Smooth muscle cell (in vitro differentiated cells): ENCODE data around the gene MYO1E. TPM values are rescaled to one million over a fixed set of nuclear protein-coding genes. Genes with fewer than 3 reads are reported as not detected.

Experiments
- DNase-seq: peaks from one replicate; lab custom pipeline; 2025; ENCODE audit not compliant: unreplicated experiment; lab: John Stamatoyannopoulos, UW
- H2AFZ ChIP-seq: fragments of 200-600 bp; sonication (generic); 2 replicates; pipeline ENCODE4 v1.6.0; 2016; ENCODE audit warnings: antibody characterized with exemption, low read depth, mild to moderate bottlenecking
- H3F3A ChIP-seq: fragments of 200-600 bp; sonication (generic); 2 replicates; pipeline ENCODE4 v1.6.0; 2017; ENCODE audit warnings: antibody characterized with exemption, low read depth
- H3K27ac ChIP-seq: fragments of 200-600 bp; sonication (generic); 2 replicates; pipeline ENCODE4 v1.5.1; 2016; ENCODE audit warnings: low read depth, mild to moderate bottlenecking
- H3K27me3 ChIP-seq: fragments of 200-600 bp; sonication (generic); 2 replicates; pipeline ENCODE4 v1.6.1; 2016; ENCODE audit warnings: low read depth, mild to moderate bottlenecking
- H3K36me3 ChIP-seq: fragments of 200-600 bp; sonication (generic); 2 replicates; pipeline ENCODE4 v1.5.1; 2016; ENCODE audit warnings: low read depth
- H3K4me1 ChIP-seq: fragments of 200-600 bp; sonication (generic); 2 replicates; pipeline ENCODE4 v1.5.1; 2016; ENCODE audit warnings: low read depth
- H3K4me2 ChIP-seq: fragments of 200-600 bp; sonication (generic); 2 replicates; pipeline ENCODE4 v1.6.0; 2016; ENCODE audit warnings: mild to moderate bottlenecking
- H3K4me3 ChIP-seq: fragments of 200-600 bp; sonication (generic); 2 replicates; pipeline ENCODE4 v1.5.1; 2016; ENCODE audit warnings: mild to moderate bottlenecking
- H3K79me2 ChIP-seq: fragments of 200-600 bp; sonication (generic); 2 replicates; pipeline ENCODE4 v1.6.0; 2016; ENCODE audit warnings: low read depth, mild to moderate bottlenecking
- H3K9ac ChIP-seq: fragments of 200-600 bp; sonication (generic); 2 replicates; pipeline ENCODE4 v1.6.0; 2016; ENCODE audit warnings: low read depth
- H3K9me3 ChIP-seq: fragments of 200-600 bp; sonication (generic); replicated peaks from 2 replicates; pipeline ENCODE4 v1.5.1; 2016; ENCODE audit warnings: low read depth
- H4K20me1 ChIP-seq: fragments of 200-600 bp; sonication (generic); 2 replicates; pipeline ENCODE4 v1.6.0; 2016; ENCODE audit warnings: low read depth
- WGBS: methylation state at CpG from one replicate; pipeline ENCODE4 v1.1.7; 2016; ENCODE audit warnings: low lambda C conversion rate; 5-methylcytosine and 5-hydroxymethylcytosine counted together
- polyA plus RNA-seq: library from polyadenylated mRNA; unstranded; fragments of >200 nt; fragmentation: Nextera tagmentation; extraction: Ambion mirVana; gene quantifications from 2 replicates; pipeline ENCODE4 v1.2.1, GENCODE V29; 2016
- total RNA-seq: library from RNA; depleted of rRNA; stranded (reverse); fragments of >200 nt; gene quantifications from 2 replicates; pipeline ENCODE4 v1.2.3, GENCODE V29; 2014
- TF ChIP-seq, protein P1 (sequence below): fragments of 200-600 bp; sonication (generic); IDR thresholded peaks from 2 replicates; pipeline ENCODE4 v1.5.1; 2017; ENCODE audit warnings: borderline replicate concordance, mild to moderate bottlenecking, antibody characterized with exemption; ENCODE audit not compliant: insufficient read depth, poor library complexity, severe bottlenecking

MYO1E gene
- total and polyA plus RNA-seq, 2 experiments from 2014 or later, result 50.0 to 54.5 TPM

DNA sequence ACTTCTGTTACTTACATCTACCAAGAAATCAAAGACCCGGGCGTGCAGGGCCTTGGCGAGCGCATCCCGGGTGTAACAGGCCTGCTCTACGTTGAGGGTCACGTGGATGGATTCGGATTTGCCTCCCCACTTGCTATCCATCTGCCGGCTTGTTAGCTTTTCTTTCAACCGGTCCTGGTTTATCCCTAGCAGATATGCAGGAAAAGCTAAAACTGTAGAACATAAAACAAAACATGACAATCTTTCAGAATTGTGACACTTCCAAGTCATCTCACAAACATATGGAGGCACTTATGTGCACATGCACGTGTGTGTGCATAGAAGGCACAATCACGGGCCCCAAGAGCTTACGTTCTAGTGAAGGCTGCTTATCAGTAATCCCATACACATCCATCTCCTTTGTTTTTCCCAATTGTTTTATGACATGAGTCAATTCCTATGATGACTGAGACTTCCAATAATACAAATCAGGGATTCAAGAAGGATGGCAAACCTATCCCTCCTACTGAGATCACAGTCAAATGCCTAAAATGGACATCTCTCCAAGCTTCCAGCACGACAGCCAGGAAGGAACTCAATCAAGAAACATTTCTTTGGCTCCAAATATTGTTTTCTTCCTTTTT, 154.7 kb downstream of the MYO1E start:
- Histone ChIP-seq H3F3A (no peaks in the 10 kb centered on the region), H2AFZ (no peak overlapping the region)

DNA sequence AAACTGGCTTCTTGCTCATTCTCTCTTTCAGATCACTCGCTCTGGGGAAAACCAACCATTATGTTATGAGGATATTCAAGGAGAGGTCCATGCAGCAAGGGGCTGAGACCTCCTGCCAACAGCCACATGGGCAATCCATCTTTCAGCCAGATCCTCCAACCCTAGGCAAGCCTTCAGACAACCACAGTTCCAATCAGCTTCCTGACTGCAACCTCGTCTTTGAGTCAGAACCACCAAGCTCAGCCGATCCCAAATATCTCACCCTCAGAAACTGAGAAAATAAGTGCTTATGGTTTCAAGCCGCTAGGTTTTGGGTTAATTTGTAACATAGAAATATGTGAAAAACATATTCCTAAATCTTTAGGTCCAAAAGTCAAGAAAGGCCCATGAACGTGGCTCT, 155.8 kb downstream of the MYO1E start:
- no peaks in the 10 kb centered on the region for H3K79me2 ChIP-seq

More for the DNA sequence above, 154.7 kb downstream of the MYO1E start:
- TF ChIP-seq, protein P1, sequence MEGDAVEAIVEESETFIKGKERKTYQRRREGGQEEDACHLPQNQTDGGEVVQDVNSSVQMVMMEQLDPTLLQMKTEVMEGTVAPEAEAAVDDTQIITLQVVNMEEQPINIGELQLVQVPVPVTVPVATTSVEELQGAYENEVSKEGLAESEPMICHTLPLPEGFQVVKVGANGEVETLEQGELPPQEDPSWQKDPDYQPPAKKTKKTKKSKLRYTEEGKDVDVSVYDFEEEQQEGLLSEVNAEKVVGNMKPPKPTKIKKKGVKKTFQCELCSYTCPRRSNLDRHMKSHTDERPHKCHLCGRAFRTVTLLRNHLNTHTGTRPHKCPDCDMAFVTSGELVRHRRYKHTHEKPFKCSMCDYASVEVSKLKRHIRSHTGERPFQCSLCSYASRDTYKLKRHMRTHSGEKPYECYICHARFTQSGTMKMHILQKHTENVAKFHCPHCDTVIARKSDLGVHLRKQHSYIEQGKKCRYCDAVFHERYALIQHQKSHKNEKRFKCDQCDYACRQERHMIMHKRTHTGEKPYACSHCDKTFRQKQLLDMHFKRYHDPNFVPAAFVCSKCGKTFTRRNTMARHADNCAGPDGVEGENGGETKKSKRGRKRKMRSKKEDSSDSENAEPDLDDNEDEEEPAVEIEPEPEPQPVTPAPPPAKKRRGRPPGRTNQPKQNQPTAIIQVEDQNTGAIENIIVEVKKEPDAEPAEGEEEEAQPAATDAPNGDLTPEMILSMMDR, result no peak
- Histone ChIP-seq H3K79me2 (no peaks in the 10 kb centered on the region), H3K9ac (no peak overlapping the region), H4K20me1 (no peaks in the 10 kb centered on the region), H3K4me1 (peaks cover 8% of the 10 kb centered on the region), H3K27ac (no peak overlapping the region), H3K27me3 (no peaks in the 10 kb centered on the region), H3K4me2 (no peak overlapping the region), H3K36me3 (no peaks in the 10 kb centered on the region), H3K4me3 (no peak overlapping the region), H3K9me3 (no peaks in the 10 kb centered on the region)
- DNase-seq, result no peak
- WGBS, result 97% methylated on average over 14 of the region's 14 CpGs

DNA sequence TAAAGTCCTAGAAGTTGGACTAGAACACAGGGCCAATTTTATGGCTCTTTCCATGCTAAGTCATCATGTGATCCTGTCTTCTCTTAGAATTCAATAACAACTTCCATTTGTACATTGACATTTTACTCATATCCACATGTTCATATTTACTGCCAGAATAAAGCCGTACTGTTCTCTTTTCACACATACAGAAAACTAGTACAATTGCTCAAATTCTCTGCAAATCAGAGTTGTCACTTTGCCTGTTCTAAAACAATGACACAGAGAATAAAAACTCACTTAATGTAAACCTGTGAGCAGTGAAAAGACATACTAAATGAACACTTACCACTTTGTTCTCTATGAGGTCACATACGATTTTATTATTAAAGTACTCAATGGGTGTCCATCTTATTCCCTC, 162.5 kb downstream of the MYO1E start:
- Histone ChIP-seq H2AFZ (no peak overlapping the region), H4K20me1 (no peaks in the 10 kb centered on the region), H3K4me1 (no peaks in the 10 kb centered on the region), H3F3A (peaks cover 5% of the 10 kb centered on the region), H3K4me3 (no peak overlapping the region), H3K36me3 (peaks cover 9% of the 10 kb centered on the region), H3K27me3 (no peaks in the 10 kb centered on the region), H3K4me2 (no peak overlapping the region), H3K27ac (no peak overlapping the region), H3K9me3 (no peaks in the 10 kb centered on the region), H3K9ac (no peak overlapping the region), H3K79me2 (no peaks in the 10 kb centered on the region)
- WGBS, result 97% methylated on average over 2 of the region's 2 CpGs
- TF ChIP-seq, protein P1, result no peak
- DNase-seq, result no peak

More for the DNA sequence above, 155.8 kb downstream of the MYO1E start:
- WGBS, result 95% methylated on average over 5 of the region's 5 CpGs
- Histone ChIP-seq H3K4me1 (peaks cover 2% of the 10 kb centered on the region), H4K20me1 (no peaks in the 10 kb centered on the region), H2AFZ (no peak overlapping the region), H3K9me3 (no peaks in the 10 kb centered on the region), H3K9ac (no peak overlapping the region), H3K36me3 (no peaks in the 10 kb centered on the region), H3K4me3 (no peak overlapping the region), H3K27ac (no peak overlapping the region), H3F3A (no peaks in the 10 kb centered on the region), H3K27me3 (no peaks in the 10 kb centered on the region), H3K4me2 (no peak overlapping the region)
- TF ChIP-seq, protein P1, result no peak
- no peak for DNase-seq
